ENCODE results near the gene ITPKC. TPM values are rescaled to one million over a fixed set of nuclear protein-coding genes. Genes with fewer than 3 reads are reported as not detected.
"Not testable (repeated sequence)": the region's sequence is repeated elsewhere in the genome, so short reads cannot be mapped to it uniquely, and the experiment has no call there.

The ITPKC gene
- total RNA-seq, 2 donors from 2014 or later: 15.8 to 22.0 TPM

DNA sequence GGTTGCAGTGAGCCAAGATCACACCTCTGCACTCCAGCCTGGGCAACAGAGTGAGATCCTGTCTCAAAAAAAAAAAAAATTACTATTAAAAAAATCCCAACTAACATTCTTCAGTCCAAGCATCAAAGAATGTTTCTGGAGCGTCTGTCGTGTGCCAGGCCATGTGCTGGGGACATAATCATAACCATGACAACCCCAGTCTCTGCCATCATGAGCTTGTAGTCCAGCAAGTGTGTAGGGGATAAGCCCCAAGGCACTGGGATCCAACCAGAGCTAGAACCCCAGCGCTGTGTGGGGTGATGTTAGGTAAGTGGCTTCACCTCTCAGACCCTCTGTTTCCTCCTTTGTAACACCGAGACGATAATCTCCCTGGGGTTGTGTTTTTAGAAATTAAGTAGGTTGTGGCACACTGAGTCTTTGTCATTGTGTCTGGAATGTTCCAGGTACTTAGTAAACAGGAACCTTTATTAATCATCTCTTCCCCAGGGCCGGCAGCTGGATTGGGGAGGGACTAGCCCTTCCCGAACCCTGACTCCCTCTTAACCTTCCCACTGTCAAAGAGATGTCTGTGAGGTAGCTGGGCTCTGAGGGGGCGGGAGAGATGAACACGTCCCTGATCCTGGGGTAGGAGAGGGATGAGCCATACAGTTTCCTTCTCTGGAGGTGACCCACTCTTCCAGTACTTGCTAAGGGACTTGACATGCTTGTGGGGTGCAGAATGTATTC, 5.2 kb downstream of the ITPKC start:
- Histone ChIP-seq H3K27me3 (no peaks in the 10 kb centered on the region), H3K36me3 (no peaks in the 10 kb centered on the region), H3K9ac (ENCODE audit: low read depth in 2 of 2, low read length in 2 of 2) (no peak overlapping the region), H3K27ac (no peak overlapping the region), H3K4me1 (peaks cover 8% of the 10 kb centered on the region), H3K4me3 (no peak overlapping the region), H3K9me3 (no peaks in the 10 kb centered on the region)
- TF ChIP-seq, protein P1, sequence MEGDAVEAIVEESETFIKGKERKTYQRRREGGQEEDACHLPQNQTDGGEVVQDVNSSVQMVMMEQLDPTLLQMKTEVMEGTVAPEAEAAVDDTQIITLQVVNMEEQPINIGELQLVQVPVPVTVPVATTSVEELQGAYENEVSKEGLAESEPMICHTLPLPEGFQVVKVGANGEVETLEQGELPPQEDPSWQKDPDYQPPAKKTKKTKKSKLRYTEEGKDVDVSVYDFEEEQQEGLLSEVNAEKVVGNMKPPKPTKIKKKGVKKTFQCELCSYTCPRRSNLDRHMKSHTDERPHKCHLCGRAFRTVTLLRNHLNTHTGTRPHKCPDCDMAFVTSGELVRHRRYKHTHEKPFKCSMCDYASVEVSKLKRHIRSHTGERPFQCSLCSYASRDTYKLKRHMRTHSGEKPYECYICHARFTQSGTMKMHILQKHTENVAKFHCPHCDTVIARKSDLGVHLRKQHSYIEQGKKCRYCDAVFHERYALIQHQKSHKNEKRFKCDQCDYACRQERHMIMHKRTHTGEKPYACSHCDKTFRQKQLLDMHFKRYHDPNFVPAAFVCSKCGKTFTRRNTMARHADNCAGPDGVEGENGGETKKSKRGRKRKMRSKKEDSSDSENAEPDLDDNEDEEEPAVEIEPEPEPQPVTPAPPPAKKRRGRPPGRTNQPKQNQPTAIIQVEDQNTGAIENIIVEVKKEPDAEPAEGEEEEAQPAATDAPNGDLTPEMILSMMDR (IDR thresholded peaks at IDR 0.05): no peak
- no peak for DNase-seq
- intact Hi-C loops (cut with DNase I): no loop called here

DNA sequence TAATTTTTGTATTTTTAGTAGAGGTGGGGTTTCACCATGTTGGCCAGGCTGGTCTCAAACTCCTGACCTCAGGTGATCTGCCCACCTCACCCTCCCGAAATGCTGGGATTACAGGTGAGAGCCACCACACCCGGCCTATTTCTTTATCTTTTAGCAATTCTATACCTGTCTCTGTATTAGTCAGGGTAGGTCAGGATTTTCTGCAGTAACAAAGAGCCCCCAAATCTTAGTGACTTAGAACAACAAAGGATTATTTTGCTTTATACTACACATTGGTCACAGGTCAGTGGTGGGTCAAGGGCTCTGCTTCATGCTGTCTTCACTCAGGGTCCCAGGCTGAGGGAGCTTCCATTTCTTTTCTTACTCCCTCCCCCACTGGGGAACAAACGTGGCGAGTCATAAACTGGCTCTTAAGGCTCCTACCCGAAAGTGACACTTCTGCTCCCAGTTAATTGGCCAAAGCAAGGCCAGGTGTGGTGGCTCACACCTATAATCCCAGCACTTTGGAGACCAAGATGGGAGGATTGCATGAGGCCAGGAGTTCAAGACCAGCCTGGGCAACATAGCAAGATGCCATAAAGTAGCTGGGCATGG, 6.8 kb downstream of the ITPKC start:
- H3K36me3 ChIP-seq: peaks cover 7% of the 10 kb centered on the region
- peaks cover 8% of the 10 kb centered on the region for H3K4me1 ChIP-seq
- intact Hi-C loops (cut with DNase I): no loop called here
- H3K27ac ChIP-seq: no peak overlapping the region
- TF ChIP-seq, protein P1 (IDR thresholded peaks at IDR 0.05): no peak
- H3K9me3 ChIP-seq: no peaks in the 10 kb centered on the region
- H3K9ac ChIP-seq (ENCODE audit: low read depth in 2 of 2, low read length in 2 of 2): no peak overlapping the region
- no peaks in the 10 kb centered on the region for H3K27me3 ChIP-seq
- DNase-seq: no peak
- no peak overlapping the region for H3K4me3 ChIP-seq

DNA sequence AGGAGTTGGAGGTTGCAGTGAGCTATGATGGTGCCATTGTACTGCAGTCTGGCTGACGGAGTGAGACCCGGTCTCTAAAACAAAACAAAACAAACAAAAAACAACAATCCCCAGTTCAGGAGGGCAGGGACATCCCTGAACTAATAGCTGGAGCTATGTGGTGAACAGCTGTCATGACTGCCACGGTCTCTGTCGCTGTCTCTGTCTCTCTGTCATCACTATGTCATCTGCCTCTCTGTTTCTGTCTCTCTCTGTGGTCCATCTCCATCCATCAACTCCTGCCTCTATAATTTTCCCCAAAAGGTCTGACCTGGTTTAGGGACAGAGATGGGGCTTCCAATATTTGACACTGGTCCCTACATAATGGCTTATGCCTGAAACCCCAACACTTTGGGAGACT, 7.4 kb downstream of the ITPKC start:
- Histone ChIP-seq H3K4me3 (no peak overlapping the region), H3K36me3 (peaks cover 7% of the 10 kb centered on the region), H3K27ac (no peak overlapping the region)

DNA sequence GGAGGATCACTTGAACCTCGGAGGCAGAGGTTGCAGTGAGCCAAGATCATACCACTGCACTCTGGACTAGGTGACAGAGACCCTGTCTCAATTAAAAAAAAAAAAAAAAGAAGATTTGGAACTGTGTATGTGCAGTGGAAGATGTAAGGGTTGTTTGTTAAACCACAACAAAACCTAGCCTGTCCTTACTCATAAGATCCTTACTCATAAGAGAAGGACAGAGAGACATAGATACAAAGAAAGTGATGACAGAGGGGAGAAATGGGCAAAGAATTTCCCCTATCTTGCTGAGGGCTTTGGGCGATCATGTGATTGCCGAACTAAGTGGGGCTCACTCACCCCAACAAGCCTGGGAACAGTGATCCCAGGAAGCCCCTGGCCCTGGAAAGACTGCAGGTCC, 7.9 kb downstream of the ITPKC start:
- Histone ChIP-seq H3K4me1 (peaks cover 2% of the 10 kb centered on the region), H3K27ac (no peak overlapping the region), H3K9me3 (no peaks in the 10 kb centered on the region), H3K9ac (ENCODE audit: low read depth in 2 of 2, low read length in 2 of 2) (no peak overlapping the region), H3K36me3 (peaks cover 7% of the 10 kb centered on the region), H3K27me3 (no peaks in the 10 kb centered on the region), H3K4me3 (no peak overlapping the region)
- TF ChIP-seq, protein P1 (IDR thresholded peaks at IDR 0.05): no peak
- DNase-seq: no peak
- intact Hi-C loops (cut with DNase I): no loop called here

More for the DNA sequence above, 7.4 kb downstream of the ITPKC start:
- TF ChIP-seq, protein P1 (IDR thresholded peaks at IDR 0.05): no peak
- Histone ChIP-seq H3K9me3 (no peaks in the 10 kb centered on the region), H3K9ac (ENCODE audit: low read depth in 2 of 2, low read length in 2 of 2) (no peak overlapping the region), H3K4me1 (peaks cover 7% of the 10 kb centered on the region), H3K27me3 (no peaks in the 10 kb centered on the region)
- intact Hi-C loops (cut with DNase I): no loop called here
- DNase-seq: no peak

DNA sequence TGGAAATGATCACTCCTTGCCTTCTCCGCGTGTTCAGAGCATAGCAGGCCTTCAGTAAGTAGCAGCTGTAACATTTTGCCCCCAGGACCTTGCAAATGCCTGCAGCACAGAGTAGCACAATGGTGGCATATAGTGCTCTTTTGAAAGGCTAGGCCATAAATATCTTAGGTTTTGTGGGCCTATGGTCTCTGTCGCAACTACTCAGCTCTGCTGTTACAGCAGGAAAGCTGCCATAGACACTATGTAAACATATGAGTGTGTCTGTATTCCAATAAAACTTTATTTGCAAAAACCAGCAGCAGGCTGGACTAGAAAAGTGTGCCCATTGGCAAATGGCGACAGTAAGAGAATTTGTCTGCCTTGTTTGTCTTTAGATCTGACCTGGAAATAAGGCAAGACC, 9.4 kb downstream of the ITPKC start:
- Histone ChIP-seq H3K9me3 (no peaks in the 10 kb centered on the region), H3K9ac (ENCODE audit: low read depth in 2 of 2, low read length in 2 of 2) (no peak overlapping the region), H3K4me3 (no peak overlapping the region), H3K27ac (no peak overlapping the region), H3K27me3 (no peaks in the 10 kb centered on the region), H3K4me1 (no peaks in the 10 kb centered on the region), H3K36me3 (peaks cover 7% of the 10 kb centered on the region)
- intact Hi-C loops (cut with DNase I): no loop called here
- no peak for DNase-seq
- TF ChIP-seq, protein P1 (IDR thresholded peaks at IDR 0.05): no peak

DNA sequence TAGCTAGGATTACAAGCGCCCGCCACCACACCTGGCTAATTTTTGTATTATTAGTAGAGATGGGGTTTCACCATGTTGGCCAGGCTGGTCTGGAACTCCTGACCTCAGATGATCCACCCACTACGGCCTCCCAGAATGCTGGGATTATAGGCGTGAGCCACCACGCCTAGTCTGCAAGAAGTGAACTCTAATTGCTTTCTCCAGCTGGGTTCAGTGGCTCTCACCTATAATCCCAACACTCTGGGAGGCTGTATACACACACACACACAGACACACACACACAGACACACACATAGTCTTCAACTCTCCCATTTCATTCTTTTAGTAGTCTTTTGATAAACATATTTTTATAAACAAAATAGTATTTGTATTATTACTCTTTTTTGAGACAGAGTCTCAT, 13.2 kb downstream of the ITPKC start:
- H3K4me3 ChIP-seq; H3K9ac ChIP-seq (ENCODE audit: low read depth in 2 of 2, low read length in 2 of 2); H3K27ac ChIP-seq; intact Hi-C loops (cut with DNase I); H3K27me3 ChIP-seq; DNase-seq; H3K9me3 ChIP-seq; H3K4me1 ChIP-seq: not testable (repeated sequence)
- peaks cover 14% of the 10 kb centered on the region for H3K36me3 ChIP-seq

DNA sequence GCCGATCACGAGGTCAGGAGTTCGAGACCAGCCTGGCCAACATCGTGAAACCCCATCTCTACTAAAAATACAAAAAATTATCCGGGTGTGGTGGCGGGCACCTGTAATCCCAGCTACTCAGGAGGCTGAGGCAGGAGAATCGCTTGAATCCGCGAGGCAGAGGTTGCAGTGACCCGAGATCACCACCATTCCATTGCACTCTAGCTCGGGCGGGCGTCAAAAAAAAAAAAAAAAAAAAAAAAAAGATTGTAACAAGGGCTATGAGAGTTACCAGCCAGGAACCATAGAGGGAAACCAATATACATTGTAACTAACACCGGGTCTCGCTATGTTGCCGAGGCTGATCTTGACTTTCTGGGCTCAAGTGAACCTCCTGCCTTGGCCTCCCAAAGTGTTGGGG, 15.4 kb downstream of the ITPKC start:
- intact Hi-C loops (cut with DNase I); H3K4me1 ChIP-seq; H3K4me3 ChIP-seq; H3K27me3 ChIP-seq; H3K9me3 ChIP-seq; DNase-seq; H3K27ac ChIP-seq; H3K9ac ChIP-seq (ENCODE audit: low read depth in 2 of 2, low read length in 2 of 2): not testable (repeated sequence)
- H3K36me3 ChIP-seq: peaks cover 14% of the 10 kb centered on the region
